KMS-11 (cell line): ENCODE data around the gene ULK4.
"Not testable (repeated sequence)": the region's sequence is repeated elsewhere in the genome, so short reads cannot be mapped to it uniquely, and the experiment has no call there.

ENCODE experiments used
- H2AFZ ChIP-seq: fragments of 200-600 bp; sonication (generic); 2 replicates; pipeline ENCODE4 v1.6.1; 2016; ENCODE audit warnings: antibody characterized with exemption, mixed run types, low read depth
- H3K27ac ChIP-seq: fragments of 200-600 bp; sonication (generic); 2 replicates; pipeline ENCODE4 v1.6.1; 2016; ENCODE audit warnings: mild to moderate bottlenecking, mixed run types
- H3K27me3 ChIP-seq: fragments of 200-600 bp; sonication (generic); 2 replicates; pipeline ENCODE4 v1.6.1; 2017; ENCODE audit warnings: mild to moderate bottlenecking, low read depth, mixed run types, moderate library complexity; ENCODE audit not compliant: insufficient read depth
- H3K36me3 ChIP-seq: fragments of 200-600 bp; sonication (generic); 2 replicates; pipeline ENCODE4 v1.6.1; 2017; ENCODE audit warnings: mild to moderate bottlenecking, mixed run types; ENCODE audit not compliant: insufficient read depth
- H3K4me1 ChIP-seq: fragments of 200-600 bp; sonication (generic); 2 replicates; pipeline ENCODE4 v1.6.1; 2016; ENCODE audit warnings: mild to moderate bottlenecking, low read depth, mixed run types; ENCODE audit not compliant: poor library complexity, severe bottlenecking
- H3K4me2 ChIP-seq: fragments of 200-600 bp; sonication (generic); 2 replicates; pipeline ENCODE4 v1.7.0; 2016; ENCODE audit warnings: mild to moderate bottlenecking, mixed run types
- H3K4me3 ChIP-seq: fragments of 200-600 bp; sonication (generic); IDR thresholded peaks from 2 replicates; pipeline ENCODE4 v1.6.1; 2017; ENCODE audit warnings: low read depth, low read length, mixed read lengths; ENCODE audit not compliant: insufficient read depth
- H3K79me2 ChIP-seq: fragments of 200-600 bp; sonication (generic); 2 replicates; pipeline ENCODE4 v1.6.1; 2016; ENCODE audit warnings: low read depth, mixed run types; ENCODE audit not compliant: insufficient read depth
- H3K9ac ChIP-seq: fragments of 200-600 bp; sonication (generic); 2 replicates; pipeline ENCODE4 v1.6.1; 2016; ENCODE audit warnings: mild to moderate bottlenecking, mixed run types
- H4K20me1 ChIP-seq: fragments of 200-600 bp; sonication (generic); 2 replicates; pipeline ENCODE4 v1.6.1; 2016; ENCODE audit warnings: mild to moderate bottlenecking, mixed run types; ENCODE audit not compliant: insufficient read depth
- CTCF ChIP-seq: fragments of 200-600 bp; sonication (generic); conservative IDR thresholded peaks from 2 replicates; pipeline ENCODE4 v1.6.1; 2017; ENCODE audit warnings: low read depth, mild to moderate bottlenecking, antibody characterized with exemption, low read length, moderate library complexity, mixed read lengths

The ULK4 gene

DNA sequence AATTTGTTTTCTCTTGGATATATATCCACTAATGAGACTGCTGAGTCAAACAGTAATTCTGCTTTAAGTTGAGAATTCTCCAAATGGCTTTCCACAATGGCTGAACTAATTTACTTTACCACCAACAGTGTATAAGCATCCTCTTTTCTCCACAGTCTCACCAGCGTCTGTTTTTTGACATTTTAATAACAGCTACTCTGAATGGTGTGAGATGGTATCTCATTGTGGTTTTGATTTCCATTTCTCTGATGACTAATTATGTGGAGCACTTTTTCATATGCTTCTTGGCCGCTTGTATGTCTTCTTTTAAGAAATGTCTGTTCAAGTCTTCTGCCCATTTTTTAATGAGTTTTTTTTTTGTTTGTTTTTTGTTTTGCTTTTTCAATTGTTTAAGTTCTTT lies 556.4 kb downstream of the ULK4 start:
- Histone ChIP-seq H3K79me2 (no peaks in the 10 kb centered on the region), H3K9ac (no peak overlapping the region), H3K4me3 (no peak overlapping the region), H3K4me2 (no peak overlapping the region), H3K27me3 (no peaks in the 10 kb centered on the region), H3K4me1 (no peaks in the 10 kb centered on the region), H3K27ac (no peak overlapping the region), H2AFZ (no peak overlapping the region), H4K20me1 (no peaks in the 10 kb centered on the region), H3K36me3 (no peaks in the 10 kb centered on the region)
- no peak for TF ChIP-seq CTCF

- no peak overlapping the region for H3K4me3 ChIP-seq
- no peak overlapping the region for H3K27ac ChIP-seq
- H2AFZ ChIP-seq: no peak overlapping the region
- no peak overlapping the region for H3K9ac ChIP-seq
- TF ChIP-seq CTCF: no peak
- no peaks in the 10 kb centered on the region for H4K20me1 ChIP-seq
- no peak overlapping the region for H3K4me2 ChIP-seq
- no peaks in the 10 kb centered on the region for H3K36me3 ChIP-seq
- H3K79me2 ChIP-seq: no peaks in the 10 kb centered on the region
- no peaks in the 10 kb centered on the region for H3K4me1 ChIP-seq
- no peaks in the 10 kb centered on the region for H3K27me3 ChIP-seq
These were observed 557.3 kb downstream of the ULK4 start for GRCh38 chr3:41404582-41404981.

DNA sequence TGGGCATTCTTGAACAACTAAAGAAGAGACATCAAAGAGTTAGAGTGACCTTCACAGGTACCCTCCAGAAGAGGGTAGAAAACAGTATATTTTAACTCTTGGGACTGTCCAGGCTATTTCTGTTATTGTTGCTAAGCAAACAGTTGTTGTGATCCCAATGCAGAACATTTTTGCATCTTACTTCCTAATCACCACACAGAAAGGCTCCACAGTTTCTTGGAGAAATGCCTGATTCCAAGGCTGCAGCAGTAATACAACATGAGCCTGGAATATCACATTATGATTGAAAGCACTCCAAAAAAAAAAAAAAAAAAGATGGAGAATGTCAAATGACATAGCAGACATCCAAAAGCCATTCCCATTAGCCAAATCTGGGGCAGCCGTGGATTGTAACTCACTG lies 567.0 kb downstream of the ULK4 start:
- Histone ChIP-seq H3K9ac (no peak overlapping the region), H3K4me1 (no peaks in the 10 kb centered on the region), H3K4me2 (no peak overlapping the region), H3K27ac (no peak overlapping the region), H3K36me3 (no peaks in the 10 kb centered on the region), H3K4me3 (no peak overlapping the region), H2AFZ (no peak overlapping the region), H3K27me3 (no peaks in the 10 kb centered on the region), H3K79me2 (no peaks in the 10 kb centered on the region), H4K20me1 (no peaks in the 10 kb centered on the region)
- no peak for TF ChIP-seq CTCF

DNA sequence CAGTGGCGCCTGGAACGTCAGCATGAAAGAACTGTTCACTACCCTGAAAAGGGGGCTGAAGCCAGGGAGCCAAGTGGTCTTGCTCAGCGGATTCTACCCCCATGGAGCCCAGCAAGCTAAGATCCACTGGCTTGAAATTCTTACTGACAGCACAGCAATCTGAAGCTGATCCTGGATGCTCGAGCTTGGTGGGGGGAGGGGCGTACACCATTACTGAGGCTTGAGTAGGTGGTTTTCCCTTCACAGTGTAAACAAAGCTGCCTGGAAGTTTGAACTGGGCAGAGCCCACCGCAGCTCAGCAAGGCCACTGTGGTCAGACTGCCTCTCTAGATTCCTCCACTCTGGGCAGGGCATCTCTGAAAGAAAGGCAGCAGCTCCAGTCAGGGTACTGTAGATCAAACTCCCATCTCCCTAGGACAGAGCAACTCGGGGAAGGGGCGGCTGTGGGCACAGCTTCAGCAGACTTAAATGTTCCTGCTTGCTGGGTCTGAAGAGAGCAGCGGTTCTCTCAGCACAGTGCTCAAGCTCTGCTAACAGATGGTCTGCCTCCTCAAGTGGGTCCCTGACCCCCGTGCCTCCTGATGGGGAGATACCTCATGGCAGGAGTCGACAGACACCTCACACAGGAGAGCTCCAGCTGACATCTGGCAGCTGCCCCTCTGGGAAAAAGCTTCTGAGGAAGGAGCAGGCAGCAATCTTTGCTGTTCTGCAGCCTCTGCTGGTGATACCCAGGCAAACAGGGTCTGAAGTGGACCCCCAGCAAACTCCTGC lies 591.0 kb downstream of the ULK4 start:
- not testable (repeated sequence) for H4K20me1 ChIP-seq, H3K27ac ChIP-seq, H3K4me1 ChIP-seq, H3K9ac ChIP-seq, H3K27me3 ChIP-seq, H3K36me3 ChIP-seq, H3K79me2 ChIP-seq, H3K4me2 ChIP-seq, H2AFZ ChIP-seq, H3K4me3 ChIP-seq

DNA sequence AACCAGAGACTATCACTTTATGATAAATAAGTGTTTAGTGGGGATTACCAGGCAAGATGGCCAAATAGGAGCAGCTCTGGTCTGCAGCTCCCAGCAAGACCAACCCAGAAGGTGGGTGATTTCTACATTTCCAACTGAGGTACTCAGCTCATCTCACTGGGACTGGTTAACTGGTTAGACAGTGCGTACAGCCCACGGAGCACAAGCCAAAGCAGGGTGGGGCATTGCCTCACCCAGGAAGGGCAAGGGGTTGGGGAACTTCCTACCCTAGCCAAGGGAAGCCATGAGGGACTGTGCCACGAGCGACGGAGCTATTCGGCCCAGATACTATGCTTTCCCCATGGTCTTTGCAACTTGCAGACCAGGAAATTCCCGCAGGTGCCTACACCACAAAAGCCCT lies 591.6 kb downstream of the ULK4 start:
- no peaks in the 10 kb centered on the region for H3K27me3 ChIP-seq
- H2AFZ ChIP-seq: no peak overlapping the region
- H3K4me1 ChIP-seq: no peaks in the 10 kb centered on the region
- no peaks in the 10 kb centered on the region for H4K20me1 ChIP-seq
- H3K4me2 ChIP-seq: no peak overlapping the region
- H3K36me3 ChIP-seq: no peaks in the 10 kb centered on the region
- H3K79me2 ChIP-seq: no peaks in the 10 kb centered on the region
- no peak overlapping the region for H3K27ac ChIP-seq
- H3K4me3 ChIP-seq: no peak overlapping the region
- no peak overlapping the region for H3K9ac ChIP-seq
- TF ChIP-seq CTCF: no peak
